GM12801 (cell line): ENCODE measurements around the gene PLEKHM3.

Experiments
- TF ChIP-seq, protein P1 (sequence below): IDR thresholded peaks from one replicate; pipeline ENCODE4 v1.5.1; 2011; ENCODE audit warnings: control low read depth; ENCODE audit not compliant: insufficient read length; ENCODE audit errors: extremely low read depth

Gene PLEKHM3

DNA sequence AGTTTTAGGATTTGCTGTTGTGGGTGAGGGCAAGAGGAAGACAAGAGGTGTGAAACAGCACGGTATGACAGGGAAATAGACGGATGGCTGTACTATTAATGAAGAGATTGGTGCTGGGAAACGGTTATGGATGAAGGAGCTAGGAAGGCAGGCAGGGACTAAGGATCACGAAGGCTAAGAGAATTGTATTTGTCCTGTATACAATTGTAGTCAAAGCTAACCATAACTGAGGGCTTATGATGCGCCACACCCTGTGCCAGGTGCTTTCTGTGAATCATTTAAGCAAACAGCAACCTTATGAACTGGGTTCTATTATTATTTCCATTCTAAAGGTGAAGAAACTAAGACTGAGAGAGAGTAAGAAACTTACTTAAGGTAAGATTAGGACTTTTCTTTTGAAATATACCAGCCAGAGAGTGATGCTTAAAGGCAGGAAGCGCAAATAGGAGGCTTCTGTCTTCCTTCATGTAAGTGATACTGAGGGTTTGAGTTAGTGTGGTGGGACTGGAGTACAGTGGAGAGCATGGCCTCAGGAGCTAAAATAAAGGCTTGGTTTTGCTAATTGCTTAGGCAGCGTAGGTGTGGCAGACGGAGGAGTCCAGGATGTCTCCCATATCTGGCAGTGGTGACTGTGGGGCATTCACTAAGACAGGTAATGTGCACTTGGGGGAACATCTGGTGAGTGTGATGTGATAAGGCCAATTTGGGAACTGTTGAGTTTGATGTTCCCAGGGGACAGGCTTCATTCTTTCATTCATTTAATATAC is 85.8 kb downstream of the PLEKHM3 start:
- TF ChIP-seq, protein P1, sequence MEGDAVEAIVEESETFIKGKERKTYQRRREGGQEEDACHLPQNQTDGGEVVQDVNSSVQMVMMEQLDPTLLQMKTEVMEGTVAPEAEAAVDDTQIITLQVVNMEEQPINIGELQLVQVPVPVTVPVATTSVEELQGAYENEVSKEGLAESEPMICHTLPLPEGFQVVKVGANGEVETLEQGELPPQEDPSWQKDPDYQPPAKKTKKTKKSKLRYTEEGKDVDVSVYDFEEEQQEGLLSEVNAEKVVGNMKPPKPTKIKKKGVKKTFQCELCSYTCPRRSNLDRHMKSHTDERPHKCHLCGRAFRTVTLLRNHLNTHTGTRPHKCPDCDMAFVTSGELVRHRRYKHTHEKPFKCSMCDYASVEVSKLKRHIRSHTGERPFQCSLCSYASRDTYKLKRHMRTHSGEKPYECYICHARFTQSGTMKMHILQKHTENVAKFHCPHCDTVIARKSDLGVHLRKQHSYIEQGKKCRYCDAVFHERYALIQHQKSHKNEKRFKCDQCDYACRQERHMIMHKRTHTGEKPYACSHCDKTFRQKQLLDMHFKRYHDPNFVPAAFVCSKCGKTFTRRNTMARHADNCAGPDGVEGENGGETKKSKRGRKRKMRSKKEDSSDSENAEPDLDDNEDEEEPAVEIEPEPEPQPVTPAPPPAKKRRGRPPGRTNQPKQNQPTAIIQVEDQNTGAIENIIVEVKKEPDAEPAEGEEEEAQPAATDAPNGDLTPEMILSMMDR = no peak

DNA sequence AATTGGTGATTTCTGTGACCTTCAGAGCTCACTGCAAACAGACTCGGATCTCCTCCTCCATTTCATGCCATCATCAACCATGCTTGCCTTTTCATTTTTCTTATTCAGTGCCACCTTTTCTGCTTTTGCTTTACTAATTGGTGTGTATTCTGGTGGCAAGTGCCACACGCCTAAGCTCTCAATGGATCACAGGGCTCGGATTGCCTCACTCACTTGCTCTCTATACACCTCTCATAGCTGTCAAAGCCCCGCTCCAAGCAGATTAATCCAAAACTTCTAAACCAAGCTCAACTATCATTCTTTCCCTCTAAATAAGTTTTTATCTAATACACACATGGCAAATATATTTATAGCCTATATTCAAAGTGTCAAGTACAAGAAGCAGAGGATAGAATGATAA is 86.4 kb downstream of the PLEKHM3 start:
- TF ChIP-seq, protein P1 = no peak

DNA sequence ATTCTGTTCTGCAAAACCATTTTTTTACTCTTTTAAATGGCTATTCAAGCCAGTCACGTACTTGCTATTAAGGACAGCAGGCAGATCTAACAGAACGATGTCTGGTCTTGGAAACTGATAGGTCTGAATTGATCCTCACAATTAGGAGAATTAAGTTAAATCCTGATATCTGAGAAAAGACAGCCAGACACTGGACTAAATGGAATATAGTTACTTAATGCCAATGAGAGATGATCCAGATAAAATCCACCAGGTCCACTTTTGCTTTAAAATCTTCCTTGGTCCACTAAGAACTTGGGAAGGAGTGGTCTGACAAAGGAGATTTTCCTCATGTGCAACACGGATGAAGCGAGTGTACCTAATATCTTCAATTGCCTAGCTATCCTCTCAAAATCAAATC is 86.9 kb downstream of the PLEKHM3 start:
- TF ChIP-seq, protein P1 = no peak

DNA sequence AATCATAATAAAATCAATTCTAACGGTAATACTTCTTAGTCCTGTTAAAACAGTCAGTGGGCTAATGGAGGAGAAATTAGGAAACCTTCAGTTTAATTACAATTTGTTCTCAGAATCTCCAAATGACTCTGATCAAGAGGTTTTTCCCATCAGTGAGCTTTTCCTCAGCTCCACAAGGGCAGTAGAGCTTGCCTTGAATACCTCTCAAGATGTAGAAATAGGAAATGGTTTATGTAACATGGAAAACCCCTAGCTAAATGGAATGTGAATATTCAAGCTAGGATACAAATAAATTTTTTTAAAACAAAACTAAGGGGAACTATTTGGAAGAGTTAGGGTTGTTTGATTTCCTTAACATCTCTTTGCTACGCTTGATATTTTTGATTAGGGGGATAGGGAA is 87.5 kb downstream of the PLEKHM3 start:
- TF ChIP-seq, protein P1 = no peak

DNA sequence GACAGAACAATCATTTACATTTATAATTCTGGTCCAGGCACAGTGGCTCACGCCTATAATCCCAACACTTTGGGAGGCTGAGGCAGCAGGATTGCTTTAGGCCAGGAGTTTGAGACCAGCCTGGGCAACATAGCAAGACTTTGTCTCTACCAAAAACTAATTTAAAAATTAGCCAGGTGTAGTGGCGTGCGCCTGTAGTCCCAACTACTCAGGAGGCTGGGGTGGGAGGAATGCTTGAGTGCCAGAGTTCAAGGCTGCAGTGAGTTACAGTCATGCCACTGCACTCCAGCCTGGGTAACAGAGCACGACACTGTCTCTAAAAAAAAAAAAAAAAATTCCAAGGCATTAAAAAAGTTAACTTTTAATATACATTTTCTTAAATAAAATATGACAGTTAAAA is 88.1 kb downstream of the PLEKHM3 start:
- TF ChIP-seq, protein P1 = no peak

DNA sequence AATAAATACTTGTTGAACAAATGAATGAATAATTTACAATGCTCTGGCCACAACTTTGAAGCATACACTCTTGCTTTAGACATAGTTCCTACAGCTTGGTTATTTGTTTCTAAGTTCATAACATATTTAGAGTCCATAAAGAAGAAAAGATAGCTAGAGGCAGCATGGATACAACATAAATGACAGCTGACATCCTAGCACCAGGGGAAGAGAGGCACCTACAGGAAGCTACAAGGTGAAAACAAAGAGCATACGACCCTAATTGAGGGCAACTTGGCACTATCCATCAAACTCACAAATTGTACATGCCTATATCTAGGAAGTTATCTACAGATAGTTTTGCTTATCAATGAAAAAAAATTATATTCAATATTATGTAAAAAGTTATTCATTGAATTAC is 88.9 kb downstream of the PLEKHM3 start:
- TF ChIP-seq, protein P1 = no peak

DNA sequence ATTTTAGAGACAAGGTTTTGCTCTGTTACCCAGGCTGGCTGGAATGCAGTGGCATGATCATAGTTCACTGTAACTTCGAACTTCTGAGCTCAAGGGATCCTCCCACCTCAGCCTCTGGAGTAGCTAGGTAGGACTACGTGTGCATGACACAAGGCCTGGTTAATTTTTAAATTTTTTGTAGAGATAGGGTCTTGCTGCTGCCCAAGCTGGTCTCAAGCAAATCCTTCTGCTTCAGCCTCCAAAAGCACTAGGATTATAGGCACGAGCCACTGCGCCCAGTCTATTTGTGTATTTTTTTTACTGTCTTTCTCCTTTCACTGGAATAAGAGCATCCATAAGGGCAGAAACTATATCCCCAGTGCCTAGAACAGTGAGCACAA is 89.3 kb downstream of the PLEKHM3 start:
- TF ChIP-seq, protein P1 = no peak
